CD14-positive monocyte (primary cell): ENCODE results near the gene FASN. TPM values are rescaled to one million over a fixed set of nuclear protein-coding genes. Genes with fewer than 3 reads are reported as not detected.
A peak's percentile ranks its signal among the peaks of the same experiment; 100 is the strongest.

Experiments used
- DNase-seq, 3 donors: peaks; one replicate each; pipeline ENCODE4 v3.0.0-alpha.2; 2011 to 2022
- H2AFZ ChIP-seq: 2 replicates; pipeline ENCODE4 v1.6.0; 2012; ENCODE audit warnings: mild to moderate bottlenecking, low read depth, low read length, inconsistent platforms; ENCODE audit not compliant: insufficient read depth, poor library complexity, severe bottlenecking
- H3K27ac ChIP-seq, 2 donors: 1 replicate in 1 of 2; 2 replicates in 1 of 2; pipeline ENCODE4 v1.5.1; 2012 to 2013; ENCODE audit warnings: low read length in 2 of 2, control low read depth in 1 of 2, inconsistent platforms in 1 of 2, low read depth in 1 of 2, mild to moderate bottlenecking in 1 of 2
- H3K27me3 ChIP-seq, 2 donors: one replicate each; pipeline versions ENCODE4 v1.6.0 to v1.6.1; 2011 to 2013; ENCODE audit warnings: low read length in 2 of 2; ENCODE audit not compliant: control insufficient read depth in 2 of 2, insufficient read depth in 2 of 2
- H3K36me3 ChIP-seq, 2 donors: replicated peaks in 1 of 2; 1 replicate in 1 of 2; 2 replicates in 1 of 2; pipeline versions ENCODE4 v1.5.1 to v1.6.1; 2012 to 2013; ENCODE audit warnings: low read length in 2 of 2, control low read depth in 1 of 2, inconsistent platforms in 1 of 2, mild to moderate bottlenecking in 1 of 2; ENCODE audit not compliant: insufficient read depth in 2 of 2, control insufficient read depth in 1 of 2
- H3K4me1 ChIP-seq, 2 donors: 1 replicate in 1 of 2; 2 replicates in 1 of 2; pipeline versions ENCODE4 v1.5.1 to v1.6.1; 2012 to 2013; ENCODE audit warnings: low read length in 2 of 2, control low read depth in 1 of 2, inconsistent platforms in 1 of 2, mild to moderate bottlenecking in 1 of 2, moderate library complexity in 1 of 2; ENCODE audit not compliant: insufficient read depth in 2 of 2, control insufficient read depth in 1 of 2
- H3K4me2 ChIP-seq: replicated peaks from 2 replicates; pipeline ENCODE3; 2012; ENCODE audit warnings: low read length, moderate library complexity, mild to moderate bottlenecking; ENCODE audit not compliant: poor library complexity, severe bottlenecking; ENCODE audit errors: extremely low read depth
- H3K4me3 ChIP-seq, 3 experiments: fragments of 200-600 bp in 1 of 3; sonication (generic) in 1 of 3; replicated peaks in 1 of 3; 1 replicate in 2 of 3; 2 replicates in 1 of 3; pipeline ENCODE4 v1.5.1; 2011 to 2013; ENCODE audit warnings: low read length in 3 of 3, mild to moderate bottlenecking in 3 of 3, control low read depth in 2 of 3, low read depth in 2 of 3, inconsistent platforms in 1 of 3, moderate library complexity in 1 of 3
- H3K79me2 ChIP-seq: 2 replicates; pipeline ENCODE4 v1.6.0; 2012; ENCODE audit warnings: mild to moderate bottlenecking, control low read depth, inconsistent platforms, low read length, moderate library complexity; ENCODE audit not compliant: insufficient read depth
- H3K9ac ChIP-seq: 2 replicates; pipeline ENCODE4 v1.6.0; 2017; ENCODE audit warnings: low read length, mild to moderate bottlenecking; ENCODE audit not compliant: insufficient read depth, poor library complexity, severe bottlenecking
- H3K9me3 ChIP-seq, 2 donors: replicated peaks in 1 of 2; 1 replicate in 1 of 2; 2 replicates in 1 of 2; pipeline versions ENCODE4 v1.5.1 to v1.6.1; 2012 to 2013; ENCODE audit warnings: low read length in 2 of 2, control low read depth in 1 of 2; ENCODE audit not compliant: control insufficient read depth in 1 of 2, insufficient read depth in 1 of 2
- H4K20me1 ChIP-seq: 2 replicates; pipeline ENCODE4 v1.6.0; 2012; ENCODE audit warnings: mild to moderate bottlenecking, low read length, control low read depth, moderate library complexity; ENCODE audit not compliant: insufficient read depth
- H3K27ac Mint-ChIP-seq, 7 donors: one replicate each; pipeline ENCODE4 v1.8.0; 2020; ENCODE audit warnings: mild to moderate bottlenecking in 7 of 7, mixed read lengths in 7 of 7, moderate library complexity in 6 of 7, inconsistent platforms in 2 of 7
- H3K27me3 Mint-ChIP-seq, 3 donors: one replicate each; pipeline ENCODE4 v1.8.0; 2021 to 2022; ENCODE audit warnings: low read depth in 3 of 3, mild to moderate bottlenecking in 3 of 3, mixed read lengths in 3 of 3, moderate library complexity in 3 of 3, inconsistent platforms in 1 of 3
- H3K36me3 Mint-ChIP-seq, 2 donors: one replicate each; pipeline ENCODE4 v1.8.0; 2020; ENCODE audit warnings: mixed read lengths in 2 of 2, inconsistent platforms in 1 of 2, mild to moderate bottlenecking in 1 of 2
- H3K4me1 Mint-ChIP-seq: one replicate; pipeline ENCODE4 v1.8.0; 2020; ENCODE audit warnings: mild to moderate bottlenecking, mixed read lengths
- H3K4me3 Mint-ChIP-seq, 2 donors: one replicate each; pipeline ENCODE4 v1.8.0; 2020; ENCODE audit warnings: mild to moderate bottlenecking in 2 of 2, mixed read lengths in 2 of 2, moderate library complexity in 1 of 2
- H3K9me3 Mint-ChIP-seq, 7 donors: one replicate each; pipeline ENCODE4 v1.8.0; 2020 to 2022; ENCODE audit warnings: mixed read lengths in 7 of 7, mild to moderate bottlenecking in 6 of 7, moderate library complexity in 6 of 7, inconsistent platforms in 2 of 7
- CTCF ChIP-seq: fragments of 200-600 bp; IDR thresholded peaks from one replicate; pipeline ENCODE4 v1.8.0; 2022; ENCODE audit warnings: antibody characterized with exemption, mild to moderate bottlenecking
- WGBS: methylation state at CpG from one replicate; pipeline ENCODE4 v1.1.5; 2013; ENCODE audit warnings: missing lambda C conversion rate; ENCODE audit not compliant: insufficient coverage; 5-methylcytosine and 5-hydroxymethylcytosine counted together
- intact Hi-C, 2 donors: fragments of 100-400 bp; cut with micrococcal nuclease; formaldehyde crosslinking; loops; one replicate each; pipeline versions ENCODE4 v1.15.0 to v1.15.1; 2023
- polyA plus RNA-seq, 3 donors: library from polyadenylated mRNA; depleted of rRNA in 1 of 3; unstranded in 2 of 3; stranded (reverse) in 1 of 3; fragments of 300-500 nt in 2 of 3; fragments of >200 nt in 1 of 3; fragmentation: Illumina TruSeq in 2 of 3; gene quantifications; 1 replicate in 2 of 3; 2 replicates in 1 of 3; pipeline ENCODE4 v1.2.3, GENCODE V29; 2012 to 2021

The FASN gene
- polyA plus RNA-seq, 3 donors, result 0.08 to 8.4 (median 0.13) TPM

- H3K4me2 ChIP-seq, result no peak overlapping the region
- H3K27ac Mint-ChIP-seq, result no peak overlapping the region
- peaks cover 25% of the 10 kb centered on the region for H3K4me1 Mint-ChIP-seq
- H3K4me3 Mint-ChIP-seq, result no peak overlapping the region
- no peak overlapping the region for H2AFZ ChIP-seq
- H3K4me3 ChIP-seq, result no peak overlapping the region
- WGBS, result 98% methylated on average over 20 of the region's 38 CpGs
- peaks cover 0 to 5% (median 0%) of the 10 kb centered on the region in 7 donors for H3K9me3 Mint-ChIP-seq
- peaks cover 38 to 53% of the 10 kb centered on the region in 2 donors for H3K4me1 ChIP-seq
- peaks cover 13 to 28% of the 10 kb centered on the region in 2 donors for H3K36me3 Mint-ChIP-seq
- intact Hi-C loops, result loop anchor here (10.0 kb wide), 3 partner anchors 61 to 421 kb away; partner anchors contain the start of genes CYBC1 (in 1 of the 2), FASN (in 1 of the 2) and NARF (in 1 of the 2)
- DNase-seq, result no peak
- H3K27me3 ChIP-seq, result peaks cover 6 to 10% of the 10 kb centered on the region in 2 donors
- H3K79me2 ChIP-seq, result peaks cover 3% of the 10 kb centered on the region
- no peak overlapping the region for H3K27ac ChIP-seq
- H3K36me3 ChIP-seq, result peaks cover 0 to 7% of the 10 kb centered on the region in 2 donors
- TF ChIP-seq CTCF, result no peak
- H3K9ac ChIP-seq, result no peak overlapping the region
- no peaks in the 10 kb centered on the region for H3K9me3 ChIP-seq
- peaks cover 11 to 25% (median 16%) of the 10 kb centered on the region in 3 donors for H3K27me3 Mint-ChIP-seq
- H4K20me1 ChIP-seq, result peaks cover 16% of the 10 kb centered on the region
Measured at GRCh38 chr17:82033359-82034085, 64.5 kb downstream of the FASN start.

- Mint-ChIP-seq H3K4me1 (peaks cover 19% of the 10 kb centered on the region), H3K9me3 (peaks cover 0 to 5% (median 0%) of the 10 kb centered on the region in 7 donors), H3K27me3 (peaks cover 11 to 25% (median 13%) of the 10 kb centered on the region in 3 donors), H3K36me3 (peaks cover 18 to 39% of the 10 kb centered on the region in 2 donors), H3K4me3 (peak overlapping the region; percentile 60 to 65), H3K27ac (no peak overlapping the region)
- intact Hi-C loops, result loop anchor here (2.0 to 10.0 kb wide), 5 partner anchors 63 to 423 kb away; partner anchors contain the start of genes CYBC1 (in 1 of the 2), FASN (in 1 of the 2) and NARF (in 1 of the 2)
- peaks cover 0 to 11% of the 10 kb centered on the region in 2 donors for H3K36me3 ChIP-seq
- WGBS, result 7% methylated on average over 51 of the region's 59 CpGs
- peaks cover 3% of the 10 kb centered on the region for H3K79me2 ChIP-seq
- H4K20me1 ChIP-seq, result peaks cover 16% of the 10 kb centered on the region
- H3K9me3 ChIP-seq, result no peaks in the 10 kb centered on the region
- DNase-seq, result no peak
- no peak overlapping the region for H3K9ac ChIP-seq
- peak overlapping the region; percentile 60 for H3K4me2 ChIP-seq
- H3K27ac ChIP-seq, result no peak overlapping the region
- no peak for TF ChIP-seq CTCF
- peaks cover 29 to 42% of the 10 kb centered on the region in 2 donors for H3K4me1 ChIP-seq
- H3K4me3 ChIP-seq, result no peak overlapping the region
- H3K27me3 ChIP-seq, result peaks cover 6 to 10% of the 10 kb centered on the region in 2 donors
- no peak overlapping the region for H2AFZ ChIP-seq
Measured at GRCh38 chr17:82031885-82032627, 66.0 kb downstream of the FASN start.
